Adrenal gland (tissue), 12 donors: ENCODE measurements around the gene IQGAP3. TPM values are rescaled to one million over a fixed set of nuclear protein-coding genes. Genes with fewer than 3 reads are reported as not detected.

Experiments
- DNase-seq, 7 donors: peaks; one replicate each; pipeline ENCODE4 v3.0.0-alpha.2; 2019 to 2020
- H3K27ac ChIP-seq, 5 donors: fragments of 200-600 bp; sonication (generic) in 4 of 5; 1 replicate in 3 of 5; 2 replicates in 2 of 5; pipeline versions ENCODE4 v1.5.1 to v1.8.0; 2016 to 2020; ENCODE audit warnings: mild to moderate bottlenecking in 1 of 5
- H3K27me3 ChIP-seq: fragments of 200-600 bp; 2 replicates; pipeline ENCODE4 v1.8.0; 2021
- H3K36me3 ChIP-seq, 2 donors: fragments of 200-600 bp; replicated peaks in 1 of 2; 1 replicate in 1 of 2; 2 replicates in 1 of 2; pipeline versions ENCODE4 v1.5.1 to v1.8.0; 2018 to 2022
- H3K4me1 ChIP-seq, 2 donors: fragments of 200-600 bp; replicated peaks in 1 of 2; 1 replicate in 1 of 2; 2 replicates in 1 of 2; pipeline versions ENCODE4 v1.5.1 to v1.8.0; 2018 to 2021
- H3K4me3 ChIP-seq, 4 donors: fragments of 200-600 bp; sonication (generic) in 3 of 4; one replicate each; pipeline ENCODE4 v1.5.1; 2016 to 2018
- H3K9me3 ChIP-seq, 3 donors: fragments of 200-600 bp; sonication (generic) in 1 of 3; replicated peaks in 1 of 3; 1 replicate in 2 of 3; 2 replicates in 1 of 3; pipeline versions ENCODE4 v1.5.1 to v1.8.0; 2016 to 2021
- CTCF ChIP-seq, 6 experiments: fragments of 450-650 bp in 4 of 6; fragments of 200-600 bp in 2 of 6; sonication (generic) in 1 of 6; IDR thresholded peaks; 1 replicate in 5 of 6; 2 replicates in 1 of 6; pipeline versions ENCODE4 v1.5.1 to v1.8.0; 2016 to 2021; ENCODE audit warnings: antibody characterized with exemption in 6 of 6, mild to moderate bottlenecking in 2 of 6, moderate library complexity in 1 of 6
- POLR2A ChIP-seq, 2 donors: fragments of 450-650 bp; IDR thresholded peaks; one replicate each; pipeline ENCODE4 v1.6.1; 2017; ENCODE audit warnings: antibody characterized with exemption in 2 of 2, mild to moderate bottlenecking in 2 of 2, moderate library complexity in 1 of 2
- WGBS, 4 donors: extraction: QIAGEN DNeasy Blood & Tissue Kit in 2 of 4; methylation state at CpG; one replicate each; pipeline versions ENCODE4 v1.1.5 to v1.1.7; 2013 to 2017; 5-methylcytosine and 5-hydroxymethylcytosine counted together
- intact Hi-C, 2 donors: fragments of 100-400 bp; cut with DNase I; formaldehyde crosslinking; loops; one replicate each; pipeline versions ENCODE4 v1.14.1 to v1.15.0; 2022 to 2023
- polyA plus RNA-seq, 3 donors: library from polyadenylated mRNA; stranded (reverse); fragments of 200-250 nt in 2 of 3; fragments of 350-450 nt in 1 of 3; fragmentation: Illumina TruSeq in 1 of 3; extraction: RNeasy Lipid Tissue Mini Kit (QIAGEN cat#74804) in 1 of 3; gene quantifications; one replicate each; pipeline ENCODE4 v1.2.3, GENCODE V29; 2013 to 2014
- total RNA-seq, 9 donors: library from RNA; depleted of rRNA in 4 of 9; stranded (reverse); fragments of >200 nt in 4 of 9; fragments of 120-200 nt in 1 of 9; fragmentation: NEBNext Ultra II Directional in 1 of 9; extraction: Animal tissue kit (Norgen Biotek cat#: 25700) in 1 of 9; gene quantifications; one replicate each; pipeline versions ENCODE4 v1.1.0 to v1.2.4, GENCODE V29; 2013 to 2023
- donor health status: healthy with polysubstance abuse.
- donor health status: Bipolar disorder and iron deficiency.
- donor health status: DM: yes; HTN: yes; CAD: no.
- donor health status: DM: no; HTN: no; CAD: no.
- donor health status: DM: no; HTN: no; CAD: no.
- donor health status: DM: yes; HTN: yes; CAD: no.

The IQGAP3 gene
- total and polyA plus RNA-seq, 12 donors: 0.16 to 5.3 (median 0.80) TPM

- H3K4me3 ChIP-seq: no peak overlapping the region
- TF ChIP-seq CTCF (IDR thresholded peaks at IDR 0.05): no peak
- TF ChIP-seq POLR2A (IDR thresholded peaks at IDR 0.05): no peak
- no peak overlapping the region for H3K27ac ChIP-seq
- no peaks in the 10 kb centered on the region for H3K9me3 ChIP-seq
- intact Hi-C loops: no loop called here
- H3K27me3 ChIP-seq: no peaks in the 10 kb centered on the region
- DNase-seq: no peak
- no peaks in the 10 kb centered on the region for H3K4me1 ChIP-seq
- H3K36me3 ChIP-seq: no peaks in the 10 kb centered on the region
- 71 to 95% (median 80%) methylated on average over 12 to 21 of the region's 21 CpGs for WGBS, 4 donors
These were observed 9.5 kb upstream of the IQGAP3 start for GRCh38 chr1:156581661-156582387.

DNA sequence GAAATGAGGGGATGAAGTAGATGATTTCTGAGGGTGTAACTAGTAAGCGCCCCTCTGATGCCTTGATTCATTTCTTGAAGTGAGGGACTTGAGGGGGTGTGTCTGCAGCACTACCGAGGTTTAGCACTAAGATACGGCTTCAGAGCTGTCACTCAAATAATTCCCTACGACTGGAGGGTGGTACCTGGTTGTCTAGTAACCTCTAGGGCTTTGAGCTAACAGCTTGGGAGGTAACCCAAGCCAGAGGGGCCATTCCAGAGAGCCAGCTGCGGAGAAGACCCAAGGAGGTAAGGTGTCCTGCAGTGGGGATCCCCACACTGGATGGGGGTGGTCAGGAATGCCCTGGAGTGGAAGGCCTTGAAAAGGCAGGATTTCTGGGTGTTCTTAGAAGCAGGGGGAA lies 7.1 kb upstream of the IQGAP3 start, which contains the start of gene TTC24:
Gene TTC24 (plus strand): TSS at position 252 of the 400 bp plus-strand sequence. CDS start 1,642 bp downstream, outside the sequence.
- no peaks in the 10 kb centered on the region for H3K27me3 ChIP-seq
- H3K4me3 ChIP-seq: no peak within 1 kb of the TSS
- H3K4me1 ChIP-seq: no peaks in the 10 kb centered on the region
- no peak within 1 kb of the TSS for H3K27ac ChIP-seq
- intact Hi-C loops: no loop called here
- no peak for TF ChIP-seq CTCF (IDR thresholded peaks at IDR 0.05)
- TF ChIP-seq POLR2A (IDR thresholded peaks at IDR 0.05): no peak
- no peak for DNase-seq
- H3K9me3 ChIP-seq: no peaks in the 10 kb centered on the region
- 78 to 90% (median 78%) methylated on average over 5 of the region's 5 CpGs for WGBS, 4 donors
- H3K36me3 ChIP-seq: no peaks in the 10 kb centered on the region

GRCh38 chr1:156578055-156578454 lies 5.7 kb upstream of the IQGAP3 start:
- 52 to 78% (median 66%) methylated on average over 3 to 7 of the region's 7 CpGs for WGBS, 4 donors
- Histone ChIP-seq H3K27me3 (no peaks in the 10 kb centered on the region), H3K4me3 (no peak overlapping the region), H3K9me3 (no peaks in the 10 kb centered on the region), H3K4me1 (no peaks in the 10 kb centered on the region), H3K36me3 (no peaks in the 10 kb centered on the region), H3K27ac (no peak overlapping the region)
- DNase-seq: no peak
- intact Hi-C loops: no loop called here
- TF ChIP-seq CTCF (IDR thresholded peaks at IDR 0.05) (no peak), POLR2A (IDR thresholded peaks at IDR 0.05) (no peak)

DNA sequence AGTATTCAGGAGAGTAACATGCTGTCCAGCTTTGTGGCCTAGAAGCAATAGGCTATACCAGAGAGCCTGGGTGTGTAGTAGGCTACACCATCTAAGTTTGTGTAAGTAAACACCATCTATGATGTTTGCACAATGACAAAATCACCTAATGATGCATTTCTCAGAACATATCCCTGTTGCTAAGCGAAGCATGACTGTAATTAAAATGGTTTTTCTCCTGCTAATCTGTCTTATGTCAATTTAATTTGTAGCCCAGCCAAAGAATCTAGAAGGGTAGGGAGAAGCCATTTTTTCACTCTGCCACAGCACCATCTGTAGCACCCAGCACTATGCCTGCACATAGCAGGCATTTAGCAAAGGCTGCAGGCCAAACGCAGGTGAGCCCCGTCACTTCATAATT lies 5.2 kb upstream of the IQGAP3 start:
- 88 to 100% (median 95%) methylated on average over 3 of the region's 3 CpGs for WGBS, 4 donors
- H3K9me3 ChIP-seq: no peaks in the 10 kb centered on the region
- TF ChIP-seq POLR2A (IDR thresholded peaks at IDR 0.05) (no peak), CTCF (IDR thresholded peaks at IDR 0.05) (no peak)
- H3K27ac ChIP-seq: no peak overlapping the region
- H3K4me3 ChIP-seq: no peak overlapping the region
- H3K27me3 ChIP-seq: no peaks in the 10 kb centered on the region
- H3K36me3 ChIP-seq: no peaks in the 10 kb centered on the region
- no peak for DNase-seq
- intact Hi-C loops: no loop called here
- peaks cover 0 to 2% of the 10 kb centered on the region in 2 donors for H3K4me1 ChIP-seq
